H7 (cell line): ENCODE measurements around the gene CDC42BPA. TPM values are rescaled to one million over a fixed set of nuclear protein-coding genes. Genes with fewer than 3 reads are reported as not detected.

Source experiments
- DNase-seq: peaks from one replicate; pipeline ENCODE4 v3.0.0; 2012
- H3K27me3 ChIP-seq: 2 replicates; pipeline ENCODE4 v1.6.0; 2011; ENCODE audit warnings: mild to moderate bottlenecking, low read length; ENCODE audit not compliant: control insufficient read depth, insufficient read depth
- H3K36me3 ChIP-seq: replicated peaks from 2 replicates; pipeline ENCODE4 v1.5.1; 2011; ENCODE audit warnings: low read length; ENCODE audit not compliant: control insufficient read depth, insufficient read depth
- H3K4me3 ChIP-seq: 2 replicates; pipeline ENCODE4 v1.5.1; 2011; ENCODE audit warnings: low read depth, mild to moderate bottlenecking, control low read depth, low read length, moderate library complexity; ENCODE audit not compliant: insufficient read depth
- total RNA-seq: library from RNA; depleted of rRNA; stranded (reverse); fragments of >200 nt; shearing (Covaris generic); gene quantifications from 2 replicates; pipeline ENCODE4 v1.2.3, GENCODE V29; 2014

Gene CDC42BPA
- total RNA-seq, 1 experiment from 2014 or later: 26.1 TPM

GRCh38 chr1:227322376-227322775 is 4.1 kb upstream of the CDC42BPA start:
- Histone ChIP-seq H3K36me3 (no peaks in the 10 kb centered on the region), H3K4me3 (no peak overlapping the region), H3K27me3 (no peaks in the 10 kb centered on the region)
- peak; percentile 29 for DNase-seq

GRCh38 chr1:227321035-227321434 is 2.7 kb upstream of the CDC42BPA start:
- DNase-seq: no peak
- Histone ChIP-seq H3K36me3 (no peaks in the 10 kb centered on the region), H3K4me3 (no peak overlapping the region), H3K27me3 (no peaks in the 10 kb centered on the region)

- no peak for DNase-seq
- no peaks in the 10 kb centered on the region for H3K27me3 ChIP-seq
- H3K4me3 ChIP-seq: no peak overlapping the region
- no peaks in the 10 kb centered on the region for H3K36me3 ChIP-seq
These were observed 2.2 kb upstream of the CDC42BPA start for GRCh38 chr1:227320476-227320875.

GRCh38 chr1:227318853-227319607 is 738 bp upstream of the CDC42BPA start:
- peak; percentile 72 for DNase-seq
- Histone ChIP-seq H3K27me3 (no peaks in the 10 kb centered on the region), H3K36me3 (no peaks in the 10 kb centered on the region), H3K4me3 (peak overlapping the region; percentile 84)

- peak; percentile 77 for DNase-seq
- no peaks in the 10 kb centered on the region for H3K27me3 ChIP-seq
- no peaks in the 10 kb centered on the region for H3K36me3 ChIP-seq
- H3K4me3 ChIP-seq: peak overlapping the region; percentile 84
These were observed 723 bp downstream of the CDC42BPA start for GRCh38 chr1:227317523-227318015.

GRCh38 chr1:227317011-227317451 is 1.3 kb downstream of the CDC42BPA start:
- H3K27me3 ChIP-seq: no peaks in the 10 kb centered on the region
- H3K36me3 ChIP-seq: no peaks in the 10 kb centered on the region
- peak overlapping the region; percentile 84 for H3K4me3 ChIP-seq
- DNase-seq: no peak

- H3K27me3 ChIP-seq: no peaks in the 10 kb centered on the region
- H3K36me3 ChIP-seq: no peaks in the 10 kb centered on the region
- no peak for DNase-seq
- peak overlapping the region; percentile 84 for H3K4me3 ChIP-seq
These were observed 1.8 kb downstream of the CDC42BPA start for GRCh38 chr1:227316456-227316855.

GRCh38 chr1:227315629-227316346 is 2.5 kb downstream of the CDC42BPA start:
- Histone ChIP-seq H3K27me3 (no peaks in the 10 kb centered on the region), H3K4me3 (peak overlapping the region; percentile 84), H3K36me3 (no peaks in the 10 kb centered on the region)
- DNase-seq: peak; percentile 24

- Histone ChIP-seq H3K36me3 (no peaks in the 10 kb centered on the region), H3K4me3 (no peak overlapping the region), H3K27me3 (no peaks in the 10 kb centered on the region)
- DNase-seq: no peak
These were observed 4.1 kb downstream of the CDC42BPA start for GRCh38 chr1:227314014-227314848.

- Histone ChIP-seq H3K4me3 (no peak overlapping the region), H3K27me3 (no peaks in the 10 kb centered on the region), H3K36me3 (no peaks in the 10 kb centered on the region)
- DNase-seq: no peak
These were observed 5.8 kb downstream of the CDC42BPA start for GRCh38 chr1:227312361-227313025.

GRCh38 chr1:227311389-227312001 is 6.8 kb downstream of the CDC42BPA start:
- Histone ChIP-seq H3K36me3 (no peaks in the 10 kb centered on the region), H3K4me3 (no peak overlapping the region), H3K27me3 (no peaks in the 10 kb centered on the region)
- no peak for DNase-seq

GRCh38 chr1:227308367-227309336 is 9.6 kb downstream of the CDC42BPA start:
- DNase-seq: no peak
- no peak overlapping the region for H3K4me3 ChIP-seq
- H3K36me3 ChIP-seq: no peaks in the 10 kb centered on the region
- H3K27me3 ChIP-seq: no peaks in the 10 kb centered on the region

GRCh38 chr1:227306689-227307088 is 11.6 kb downstream of the CDC42BPA start:
- Histone ChIP-seq H3K4me3 (no peak overlapping the region), H3K36me3 (no peaks in the 10 kb centered on the region), H3K27me3 (no peaks in the 10 kb centered on the region)
- no peak for DNase-seq
